Peyer's patch (tissue), 4 donors: ENCODE data around the gene COX6A2.

Experiments
- POLR2A ChIP-seq, 2 donors: fragments of 450-650 bp; IDR thresholded peaks; one replicate each; pipeline ENCODE4 v1.5.1; 2017; ENCODE audit warnings: antibody characterized with exemption in 2 of 2, mild to moderate bottlenecking in 2 of 2, moderate library complexity in 2 of 2
- TF ChIP-seq, protein P1 (sequence below), 6 experiments: fragments of 450-650 bp in 4 of 6; fragments of 200-600 bp in 2 of 6; sonication (generic) in 1 of 6; IDR thresholded peaks; one replicate each; pipeline ENCODE4 v1.5.1; 2017 to 2019; ENCODE audit warnings: antibody characterized with exemption in 6 of 6, mild to moderate bottlenecking in 3 of 6, moderate library complexity in 1 of 6

DNA sequence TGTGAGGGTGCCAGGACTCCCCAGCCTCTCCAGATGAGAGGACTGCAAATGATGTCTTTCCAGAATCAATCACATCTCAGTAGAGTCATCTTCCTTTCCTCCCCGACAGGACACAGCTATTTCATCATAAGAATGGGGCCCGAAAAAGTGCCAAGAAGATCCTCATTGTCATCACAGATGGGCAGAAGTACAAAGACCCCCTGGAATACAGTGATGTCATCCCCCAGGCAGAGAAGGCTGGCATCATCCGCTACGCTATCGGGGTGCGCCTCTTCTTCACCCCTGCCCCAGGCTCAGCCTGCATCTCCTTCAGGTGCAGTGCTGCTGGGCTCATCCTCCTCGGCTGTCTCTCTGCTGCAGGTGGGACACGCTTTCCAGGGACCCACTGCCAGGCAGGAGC, 20.8 kb downstream of the COX6A2 start:
- TF ChIP-seq, protein P1, sequence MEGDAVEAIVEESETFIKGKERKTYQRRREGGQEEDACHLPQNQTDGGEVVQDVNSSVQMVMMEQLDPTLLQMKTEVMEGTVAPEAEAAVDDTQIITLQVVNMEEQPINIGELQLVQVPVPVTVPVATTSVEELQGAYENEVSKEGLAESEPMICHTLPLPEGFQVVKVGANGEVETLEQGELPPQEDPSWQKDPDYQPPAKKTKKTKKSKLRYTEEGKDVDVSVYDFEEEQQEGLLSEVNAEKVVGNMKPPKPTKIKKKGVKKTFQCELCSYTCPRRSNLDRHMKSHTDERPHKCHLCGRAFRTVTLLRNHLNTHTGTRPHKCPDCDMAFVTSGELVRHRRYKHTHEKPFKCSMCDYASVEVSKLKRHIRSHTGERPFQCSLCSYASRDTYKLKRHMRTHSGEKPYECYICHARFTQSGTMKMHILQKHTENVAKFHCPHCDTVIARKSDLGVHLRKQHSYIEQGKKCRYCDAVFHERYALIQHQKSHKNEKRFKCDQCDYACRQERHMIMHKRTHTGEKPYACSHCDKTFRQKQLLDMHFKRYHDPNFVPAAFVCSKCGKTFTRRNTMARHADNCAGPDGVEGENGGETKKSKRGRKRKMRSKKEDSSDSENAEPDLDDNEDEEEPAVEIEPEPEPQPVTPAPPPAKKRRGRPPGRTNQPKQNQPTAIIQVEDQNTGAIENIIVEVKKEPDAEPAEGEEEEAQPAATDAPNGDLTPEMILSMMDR (IDR thresholded peaks at IDR 0.05): no peak
- no peak for TF ChIP-seq POLR2A (IDR thresholded peaks at IDR 0.05)
